SK-N-SH treated with all-trans-retinoic acid at 6 μM for 48 hours (cell line): Measurements from ENCODE around the gene TRPC1.
"Not testable (repeated sequence)": the region's sequence is repeated elsewhere in the genome, so short reads cannot be mapped to it uniquely, and the experiment has no call there.

ENCODE experiments used
- ATAC-seq: fragments of 200-7000 bp; cut with Tn5 transposase; 3 replicates; pipeline ENCODE4 v1.9.1; 2020; ENCODE audit warnings: mild to moderate bottlenecking, moderate library complexity
- ARNTL ChIP-seq: fragments of 450-650 bp; formaldehyde crosslinking; IDR thresholded peaks from 2 replicates; pipeline ENCODE4 v1.5.0; 2020; ENCODE audit warnings: low read depth, mild to moderate bottlenecking, moderate library complexity, borderline replicate concordance
- BACH2 ChIP-seq: fragments of 250-450 bp; sonication (Bioruptor Pico); IDR thresholded peaks from 2 replicates; pipeline ENCODE4 v1.9.0; 2021; ENCODE audit warnings: mild to moderate bottlenecking, borderline replicate concordance
- ESRRG ChIP-seq: fragments of 250-450 bp; sonication (Bioruptor Pico); IDR thresholded peaks from 2 replicates; pipeline ENCODE4 v1.6.1; 2021; ENCODE audit warnings: mild to moderate bottlenecking
- GLIS3 ChIP-seq: fragments of 250-450 bp; sonication (Bioruptor Pico); IDR thresholded peaks from 2 replicates; pipeline ENCODE4 v1.5.0; 2020; ENCODE audit warnings: mild to moderate bottlenecking, moderate library complexity
- ISL1 ChIP-seq: fragments of 250-450 bp; sonication (Bioruptor Pico); IDR thresholded peaks from 2 replicates; pipeline ENCODE4 v2.1.2; 2022; ENCODE audit warnings: mild to moderate bottlenecking, moderate library complexity
- OSR1 ChIP-seq: fragments of 250-450 bp; sonication (Bioruptor Pico); IDR thresholded peaks from 2 replicates; pipeline ENCODE4 v1.8.0; 2022; ENCODE audit warnings: moderate library complexity, mild to moderate bottlenecking, inconsistent platforms
- PPARA ChIP-seq: fragments of 250-450 bp; sonication (Bioruptor Pico); IDR thresholded peaks from 2 replicates; pipeline ENCODE4 v1.5.0; 2020; ENCODE audit warnings: mild to moderate bottlenecking, borderline replicate concordance
- RARB ChIP-seq: fragments of 250-450 bp; sonication (Bioruptor Pico); IDR thresholded peaks from 2 replicates; pipeline ENCODE4 v1.8.0; 2021; ENCODE audit warnings: mild to moderate bottlenecking, moderate library complexity
- SNAI2 ChIP-seq: fragments of 250-450 bp; sonication (Bioruptor Pico); IDR thresholded peaks from 2 replicates; pipeline ENCODE4 v1.5.0; 2020; ENCODE audit warnings: mild to moderate bottlenecking, moderate library complexity
- TCF4 ChIP-seq: fragments of 250-450 bp; sonication (Bioruptor Pico); IDR thresholded peaks from 2 replicates; pipeline ENCODE4 v1.8.0; 2021; ENCODE audit warnings: mild to moderate bottlenecking, moderate library complexity, borderline replicate concordance
- TOX ChIP-seq: fragments of 250-450 bp; sonication (Bioruptor Pico); IDR thresholded peaks from 2 replicates; pipeline ENCODE4 v1.8.0; 2021; ENCODE audit warnings: mild to moderate bottlenecking, moderate library complexity, borderline replicate concordance
- ZC3H10 ChIP-seq: fragments of 250-450 bp; sonication (Bioruptor Pico); IDR thresholded peaks from 2 replicates; pipeline ENCODE4 v1.5.1; 2021; ENCODE audit warnings: mild to moderate bottlenecking, moderate library complexity
- ZFP3 ChIP-seq: fragments of 250-450 bp; sonication (Bioruptor Pico); IDR thresholded peaks from 2 replicates; pipeline ENCODE4 v1.5.0; 2020; ENCODE audit warnings: mild to moderate bottlenecking, moderate library complexity
- ZFP30 ChIP-seq: fragments of 450-650 bp; formaldehyde crosslinking; IDR thresholded peaks from 2 replicates; pipeline ENCODE4 v1.5.0; 2022; ENCODE audit warnings: mild to moderate bottlenecking, moderate library complexity
- ZNF565 ChIP-seq: fragments of 450-650 bp; formaldehyde crosslinking; conservative IDR thresholded peaks from 2 replicates; pipeline ENCODE4 v1.5.0; 2020; ENCODE audit warnings: low read depth, mild to moderate bottlenecking, moderate library complexity
- ZNF8 ChIP-seq: fragments of 450-650 bp; formaldehyde crosslinking; IDR thresholded peaks from 2 replicates; pipeline ENCODE4 v1.5.0; 2020; ENCODE audit warnings: mild to moderate bottlenecking, moderate library complexity
- TF ChIP-seq, protein P1 (sequence below): fragments of 250-450 bp; sonication (Bioruptor Pico); IDR thresholded peaks from 2 replicates; pipeline ENCODE4 v1.5.0; 2020; ENCODE audit warnings: mild to moderate bottlenecking, moderate library complexity
- TF ChIP-seq, protein P2 (sequence below): fragments of 250-450 bp; sonication (Bioruptor Pico); IDR thresholded peaks from 2 replicates; pipeline ENCODE4 v1.8.0; 2021; ENCODE audit warnings: low read depth, mild to moderate bottlenecking, moderate library complexity, borderline replicate concordance
- TF ChIP-seq, protein P3 (sequence below): fragments of 250-450 bp; sonication (Bioruptor Pico); IDR thresholded peaks from 2 replicates; pipeline ENCODE4 v1.8.0; 2020; ENCODE audit warnings: mild to moderate bottlenecking, moderate library complexity, borderline replicate concordance
- TF ChIP-seq, protein P4 (sequence below): fragments of 250-450 bp; sonication (Bioruptor Pico); IDR thresholded peaks from 2 replicates; pipeline ENCODE4 v1.5.1; 2021; ENCODE audit warnings: mild to moderate bottlenecking, moderate library complexity

The TRPC1 gene

DNA sequence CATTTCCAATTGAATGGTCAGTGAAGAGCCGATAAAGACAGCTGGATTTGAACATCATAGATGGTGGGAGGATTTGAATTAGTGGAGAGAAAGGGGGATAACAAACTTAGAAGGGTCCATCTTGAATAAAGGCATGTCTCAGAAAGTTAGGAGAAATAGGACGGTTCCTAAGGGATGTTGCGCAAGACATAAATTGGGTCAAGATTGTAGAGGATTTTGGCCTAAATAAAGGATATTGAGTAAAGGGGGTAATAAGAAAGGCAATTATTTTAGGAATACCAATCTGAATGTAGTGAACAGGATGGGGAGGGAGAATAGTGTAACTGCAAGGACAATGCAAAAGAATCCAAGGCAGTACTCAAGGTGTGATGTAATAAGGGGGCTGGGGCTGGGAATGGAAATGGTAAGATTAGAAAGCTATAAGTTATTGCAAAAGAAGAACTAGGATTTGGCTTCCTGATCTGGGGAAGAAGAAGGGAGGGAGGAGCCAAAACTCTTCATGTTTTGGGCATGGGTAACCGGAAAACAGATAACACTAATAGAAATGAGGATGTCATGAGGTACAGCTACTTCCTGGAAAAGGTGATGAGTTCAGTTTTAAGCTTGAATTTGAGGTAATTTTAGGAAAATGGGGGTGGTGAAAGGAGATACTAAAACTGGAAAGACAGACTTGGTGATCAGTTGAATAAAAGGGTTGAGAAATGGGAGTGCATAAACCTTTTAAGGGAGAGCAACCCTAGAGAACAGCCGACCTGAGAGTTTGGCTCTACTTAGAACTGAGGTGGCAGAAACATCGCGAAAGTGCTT lies 17.3 kb upstream of the TRPC1 start (continued):
- TF ChIP-seq, protein P1, sequence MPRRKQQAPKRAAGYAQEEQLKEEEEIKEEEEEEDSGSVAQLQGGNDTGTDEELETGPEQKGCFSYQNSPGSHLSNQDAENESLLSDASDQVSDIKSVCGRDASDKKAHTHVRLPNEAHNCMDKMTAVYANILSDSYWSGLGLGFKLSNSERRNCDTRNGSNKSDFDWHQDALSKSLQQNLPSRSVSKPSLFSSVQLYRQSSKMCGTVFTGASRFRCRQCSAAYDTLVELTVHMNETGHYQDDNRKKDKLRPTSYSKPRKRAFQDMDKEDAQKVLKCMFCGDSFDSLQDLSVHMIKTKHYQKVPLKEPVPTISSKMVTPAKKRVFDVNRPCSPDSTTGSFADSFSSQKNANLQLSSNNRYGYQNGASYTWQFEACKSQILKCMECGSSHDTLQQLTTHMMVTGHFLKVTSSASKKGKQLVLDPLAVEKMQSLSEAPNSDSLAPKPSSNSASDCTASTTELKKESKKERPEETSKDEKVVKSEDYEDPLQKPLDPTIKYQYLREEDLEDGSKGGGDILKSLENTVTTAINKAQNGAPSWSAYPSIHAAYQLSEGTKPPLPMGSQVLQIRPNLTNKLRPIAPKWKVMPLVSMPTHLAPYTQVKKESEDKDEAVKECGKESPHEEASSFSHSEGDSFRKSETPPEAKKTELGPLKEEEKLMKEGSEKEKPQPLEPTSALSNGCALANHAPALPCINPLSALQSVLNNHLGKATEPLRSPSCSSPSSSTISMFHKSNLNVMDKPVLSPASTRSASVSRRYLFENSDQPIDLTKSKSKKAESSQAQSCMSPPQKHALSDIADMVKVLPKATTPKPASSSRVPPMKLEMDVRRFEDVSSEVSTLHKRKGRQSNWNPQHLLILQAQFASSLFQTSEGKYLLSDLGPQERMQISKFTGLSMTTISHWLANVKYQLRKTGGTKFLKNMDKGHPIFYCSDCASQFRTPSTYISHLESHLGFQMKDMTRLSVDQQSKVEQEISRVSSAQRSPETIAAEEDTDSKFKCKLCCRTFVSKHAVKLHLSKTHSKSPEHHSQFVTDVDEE (CRISPR knock-in tag) = no peak
- no peak for TF ChIP-seq ZNF565 (CRISPR knock-in tag)
- TF ChIP-seq RARB (CRISPR knock-in tag) = no peak
- no peak for TF ChIP-seq SNAI2 (CRISPR knock-in tag)
- TF ChIP-seq ZNF8 (CRISPR knock-in tag) = no peak

DNA sequence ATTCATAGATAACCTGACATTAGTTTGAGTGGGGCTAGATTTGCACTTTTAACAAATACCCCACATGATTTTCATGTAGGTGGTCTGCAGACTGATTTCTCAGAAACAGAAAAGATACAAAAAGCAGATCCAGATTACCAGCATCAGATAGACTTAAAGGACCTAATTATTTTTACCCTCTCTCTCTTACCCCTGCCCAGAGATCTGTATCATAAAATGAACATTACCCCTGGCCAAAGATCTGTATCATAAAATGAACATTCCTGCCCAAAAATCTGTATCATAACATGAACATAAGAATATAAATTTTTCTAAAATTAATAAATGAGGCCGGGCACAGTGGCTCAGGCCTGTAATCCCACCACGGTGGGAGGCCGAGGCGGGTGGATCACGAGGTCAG lies 14.6 kb upstream of the TRPC1 start:
- ATAC-seq = no peak
- TF ChIP-seq ZNF565 (CRISPR knock-in tag) (no peak), ARNTL (CRISPR knock-in tag) (no peak), SNAI2 (CRISPR knock-in tag) (no peak), OSR1 (CRISPR knock-in tag) (no peak), ESRRG (CRISPR knock-in tag) (no peak), TCF4 (no peak), ZC3H10 (CRISPR knock-in tag) (no peak), RARB (CRISPR knock-in tag) (no peak), GLIS3 (CRISPR knock-in tag) (no peak), ZFP30 (CRISPR knock-in tag) (no peak), ZNF8 (CRISPR knock-in tag) (no peak)
- TF ChIP-seq, protein P1 (CRISPR knock-in tag) = no peak
- TF ChIP-seq, protein P2, sequence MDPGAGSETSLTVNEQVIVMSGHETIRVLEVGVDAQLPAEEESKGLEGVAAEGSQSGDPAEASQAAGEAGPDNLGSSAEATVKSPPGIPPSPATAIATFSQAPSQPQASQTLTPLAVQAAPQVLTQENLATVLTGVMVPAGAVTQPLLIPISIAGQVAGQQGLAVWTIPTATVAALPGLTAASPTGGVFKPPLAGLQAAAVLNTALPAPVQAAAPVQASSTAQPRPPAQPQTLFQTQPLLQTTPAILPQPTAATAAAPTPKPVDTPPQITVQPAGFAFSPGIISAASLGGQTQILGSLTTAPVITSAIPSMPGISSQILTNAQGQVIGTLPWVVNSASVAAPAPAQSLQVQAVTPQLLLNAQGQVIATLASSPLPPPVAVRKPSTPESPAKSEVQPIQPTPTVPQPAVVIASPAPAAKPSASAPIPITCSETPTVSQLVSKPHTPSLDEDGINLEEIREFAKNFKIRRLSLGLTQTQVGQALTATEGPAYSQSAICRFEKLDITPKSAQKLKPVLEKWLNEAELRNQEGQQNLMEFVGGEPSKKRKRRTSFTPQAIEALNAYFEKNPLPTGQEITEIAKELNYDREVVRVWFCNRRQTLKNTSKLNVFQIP (CRISPR knock-in tag) = no peak
- TF ChIP-seq, all 23 proteins: peak for 0

DNA sequence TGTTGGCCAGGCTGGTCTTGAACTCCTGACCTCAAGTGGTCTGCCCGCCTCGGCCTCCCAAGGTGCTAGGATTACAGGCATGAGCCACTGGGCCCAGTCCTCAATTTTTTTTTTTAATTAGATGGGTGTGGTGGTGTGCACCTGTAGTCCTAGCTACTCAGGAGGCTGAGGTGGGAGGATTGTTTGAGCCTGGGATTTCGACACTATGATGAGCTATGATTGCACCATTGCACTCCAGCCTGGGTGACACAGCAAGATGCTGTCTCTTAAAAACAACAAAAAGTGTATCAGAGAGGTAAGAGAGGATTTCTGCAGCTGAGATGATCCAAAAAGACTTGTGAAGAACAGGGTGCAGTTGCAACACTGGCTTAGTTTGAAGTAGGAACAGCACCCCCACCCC lies 9.0 kb upstream of the TRPC1 start:
- ATAC-seq = not testable (repeated sequence)

DNA sequence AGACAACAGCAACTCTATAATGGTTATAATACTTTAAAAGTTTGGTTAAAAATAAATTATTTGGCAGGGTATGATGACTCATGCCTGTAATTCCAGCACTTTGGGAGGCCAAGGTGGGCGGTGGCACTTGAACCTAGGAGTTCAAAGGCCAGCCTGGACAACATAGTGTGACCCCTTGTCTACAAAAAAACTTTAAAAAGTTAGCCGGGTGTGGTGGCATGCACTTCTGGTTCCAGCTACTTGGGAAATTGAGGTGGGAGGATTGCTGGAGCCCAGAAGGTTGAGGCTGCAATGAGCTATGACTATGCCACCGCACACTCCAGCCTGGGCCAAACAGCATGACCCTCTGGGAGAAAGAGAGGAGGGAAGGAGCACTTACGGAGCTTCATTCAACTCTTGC lies 7.7 kb upstream of the TRPC1 start:
- ATAC-seq = no peak
- TF ChIP-seq, protein P1 (CRISPR knock-in tag) = no peak
- TF ChIP-seq, protein P3, sequence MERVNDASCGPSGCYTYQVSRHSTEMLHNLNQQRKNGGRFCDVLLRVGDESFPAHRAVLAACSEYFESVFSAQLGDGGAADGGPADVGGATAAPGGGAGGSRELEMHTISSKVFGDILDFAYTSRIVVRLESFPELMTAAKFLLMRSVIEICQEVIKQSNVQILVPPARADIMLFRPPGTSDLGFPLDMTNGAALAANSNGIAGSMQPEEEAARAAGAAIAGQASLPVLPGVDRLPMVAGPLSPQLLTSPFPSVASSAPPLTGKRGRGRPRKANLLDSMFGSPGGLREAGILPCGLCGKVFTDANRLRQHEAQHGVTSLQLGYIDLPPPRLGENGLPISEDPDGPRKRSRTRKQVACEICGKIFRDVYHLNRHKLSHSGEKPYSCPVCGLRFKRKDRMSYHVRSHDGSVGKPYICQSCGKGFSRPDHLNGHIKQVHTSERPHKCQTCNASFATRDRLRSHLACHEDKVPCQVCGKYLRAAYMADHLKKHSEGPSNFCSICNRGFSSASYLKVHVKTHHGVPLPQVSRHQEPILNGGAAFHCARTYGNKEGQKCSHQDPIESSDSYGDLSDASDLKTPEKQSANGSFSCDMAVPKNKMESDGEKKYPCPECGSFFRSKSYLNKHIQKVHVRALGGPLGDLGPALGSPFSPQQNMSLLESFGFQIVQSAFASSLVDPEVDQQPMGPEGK (CRISPR knock-in tag) = no peak
- TF ChIP-seq ZFP3 (CRISPR knock-in tag) (no peak), ZNF565 (CRISPR knock-in tag) (no peak), ZC3H10 (CRISPR knock-in tag) (no peak), TOX (CRISPR knock-in tag) (no peak), ISL1 (CRISPR knock-in tag) (no peak), ESRRG (CRISPR knock-in tag) (no peak), PPARA (CRISPR knock-in tag) (no peak), ARNTL (CRISPR knock-in tag) (no peak), ZFP30 (CRISPR knock-in tag) (no peak), BACH2 (CRISPR knock-in tag) (no peak)
- TF ChIP-seq, protein P4, sequence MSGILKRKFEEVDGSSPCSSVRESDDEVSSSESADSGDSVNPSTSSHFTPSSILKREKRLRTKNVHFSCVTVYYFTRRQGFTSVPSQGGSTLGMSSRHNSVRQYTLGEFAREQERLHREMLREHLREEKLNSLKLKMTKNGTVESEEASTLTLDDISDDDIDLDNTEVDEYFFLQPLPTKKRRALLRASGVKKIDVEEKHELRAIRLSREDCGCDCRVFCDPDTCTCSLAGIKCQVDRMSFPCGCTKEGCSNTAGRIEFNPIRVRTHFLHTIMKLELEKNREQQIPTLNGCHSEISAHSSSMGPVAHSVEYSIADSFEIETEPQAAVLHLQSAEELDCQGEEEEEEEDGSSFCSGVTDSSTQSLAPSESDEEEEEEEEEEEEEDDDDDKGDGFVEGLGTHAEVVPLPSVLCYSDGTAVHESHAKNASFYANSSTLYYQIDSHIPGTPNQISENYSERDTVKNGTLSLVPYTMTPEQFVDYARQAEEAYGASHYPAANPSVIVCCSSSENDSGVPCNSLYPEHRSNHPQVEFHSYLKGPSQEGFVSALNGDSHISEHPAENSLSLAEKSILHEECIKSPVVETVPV (CRISPR knock-in tag) = no peak
